ENCODE measurements around the gene RCAN2. TPM values are rescaled to one million over a fixed set of nuclear protein-coding genes. Genes with fewer than 3 reads are reported as not detected.
A peak's percentile ranks its signal among the peaks of the same experiment; 100 is the strongest.

RCAN2 gene
- total RNA-seq, 1 donor from 2014 or later, result 4.6 TPM

- Mint-ChIP-seq H3K9me3 (no peaks in the 10 kb centered on the region), H3K27ac (no peak overlapping the region), H3K27me3 (peaks cover 11% of the 10 kb centered on the region), H3K4me3 (no peak overlapping the region), H3K4me1 (ENCODE audit: unreplicated experiment) (no peaks in the 10 kb centered on the region), H3K36me3 (no peaks in the 10 kb centered on the region)
- no peak for TF ChIP-seq CTCF (conservative IDR thresholded peaks at IDR 0.05)
- no peak for DNase-seq (ENCODE audit: extremely low spot score, unreplicated experiment)
These were observed 13.0 kb upstream of the RCAN2 start for GRCh38 chr6:46504242-46504641.

- TF ChIP-seq CTCF (conservative IDR thresholded peaks at IDR 0.05), result no peak
- Mint-ChIP-seq H3K36me3 (no peaks in the 10 kb centered on the region), H3K27me3 (peaks cover 15% of the 10 kb centered on the region), H3K4me3 (no peak overlapping the region), H3K27ac (no peak overlapping the region), H3K9me3 (no peaks in the 10 kb centered on the region), H3K4me1 (ENCODE audit: unreplicated experiment) (no peaks in the 10 kb centered on the region)
- no peak for DNase-seq (ENCODE audit: extremely low spot score, unreplicated experiment)
These were observed 11.4 kb upstream of the RCAN2 start for GRCh38 chr6:46502486-46503119.

- Mint-ChIP-seq H3K27ac (no peak overlapping the region), H3K36me3 (no peaks in the 10 kb centered on the region), H3K9me3 (no peaks in the 10 kb centered on the region), H3K4me3 (no peak overlapping the region), H3K27me3 (peaks cover 19% of the 10 kb centered on the region), H3K4me1 (ENCODE audit: unreplicated experiment) (no peaks in the 10 kb centered on the region)
- no peak for DNase-seq (ENCODE audit: extremely low spot score, unreplicated experiment)
- no peak for TF ChIP-seq CTCF (conservative IDR thresholded peaks at IDR 0.05)
These were observed 10.2 kb upstream of the RCAN2 start for GRCh38 chr6:46501136-46502089.

GRCh38 chr6:46500382-46500781 lies 9.1 kb upstream of the RCAN2 start:
- Mint-ChIP-seq H3K27me3 (peaks cover 22% of the 10 kb centered on the region), H3K36me3 (no peaks in the 10 kb centered on the region), H3K27ac (no peak overlapping the region), H3K4me3 (no peak overlapping the region), H3K4me1 (ENCODE audit: unreplicated experiment) (no peaks in the 10 kb centered on the region), H3K9me3 (no peaks in the 10 kb centered on the region)
- TF ChIP-seq CTCF (conservative IDR thresholded peaks at IDR 0.05), result no peak
- DNase-seq (ENCODE audit: extremely low spot score, unreplicated experiment), result no peak

GRCh38 chr6:46491628-46492547 lies 639 bp upstream of the RCAN2 start:
- no peaks in the 10 kb centered on the region for H3K4me1 Mint-ChIP-seq (ENCODE audit: unreplicated experiment)
- TF ChIP-seq CTCF (conservative IDR thresholded peaks at IDR 0.05), result peak; percentile 62
- H3K27ac Mint-ChIP-seq, result no peak overlapping the region
- H3K9me3 Mint-ChIP-seq, result no peaks in the 10 kb centered on the region
- peaks cover 73% of the 10 kb centered on the region for H3K27me3 Mint-ChIP-seq
- H3K4me3 Mint-ChIP-seq, result peak overlapping the region; percentile 66
- peak; percentile 67 for DNase-seq (ENCODE audit: extremely low spot score, unreplicated experiment)
- H3K36me3 Mint-ChIP-seq, result no peaks in the 10 kb centered on the region

Data from type B pancreatic cell (in vitro differentiated cells).